Embryonic facial prominence (tissue), 1 donor: Measurements from ENCODE around the gene NFKB2.
A peak's percentile ranks its signal among the peaks of the same experiment; 100 is the strongest.

Experiments used
- DNase-seq: peaks from one replicate; pipeline ENCODE4 v3.0.0-alpha.2; 2016; ENCODE audit errors: extremely low spot score

Gene NFKB2

DNA sequence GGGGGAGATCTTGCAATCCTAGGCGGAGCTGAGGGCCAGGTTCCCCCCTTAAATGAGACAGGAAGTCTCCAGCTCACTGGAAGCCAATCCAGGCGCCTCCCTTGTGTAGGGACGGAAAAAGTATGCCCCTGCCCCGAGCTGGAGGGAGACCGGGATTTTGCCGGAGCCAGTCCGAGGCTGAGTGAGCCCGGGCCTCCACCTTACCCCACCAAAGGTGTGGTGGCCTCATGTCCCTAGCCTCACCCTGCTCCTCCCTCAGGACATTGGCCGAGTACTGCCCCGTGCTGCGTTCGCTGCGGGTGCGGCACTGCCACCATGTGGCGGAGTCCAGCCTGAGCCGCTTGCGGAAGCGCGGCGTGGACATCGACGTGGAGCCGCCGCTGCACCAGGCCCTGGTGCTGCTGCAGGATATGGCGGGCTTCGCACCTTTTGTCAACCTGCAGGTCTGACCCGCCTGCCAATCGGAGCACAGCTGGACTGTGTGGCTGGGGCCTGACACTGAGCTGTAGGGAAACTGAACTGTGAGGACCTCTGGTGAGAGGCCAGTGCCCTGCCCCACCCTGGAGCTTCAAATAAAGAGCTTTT lies 27.1 kb downstream of the NFKB2 start:
- DNase-seq, result no peak

DNA sequence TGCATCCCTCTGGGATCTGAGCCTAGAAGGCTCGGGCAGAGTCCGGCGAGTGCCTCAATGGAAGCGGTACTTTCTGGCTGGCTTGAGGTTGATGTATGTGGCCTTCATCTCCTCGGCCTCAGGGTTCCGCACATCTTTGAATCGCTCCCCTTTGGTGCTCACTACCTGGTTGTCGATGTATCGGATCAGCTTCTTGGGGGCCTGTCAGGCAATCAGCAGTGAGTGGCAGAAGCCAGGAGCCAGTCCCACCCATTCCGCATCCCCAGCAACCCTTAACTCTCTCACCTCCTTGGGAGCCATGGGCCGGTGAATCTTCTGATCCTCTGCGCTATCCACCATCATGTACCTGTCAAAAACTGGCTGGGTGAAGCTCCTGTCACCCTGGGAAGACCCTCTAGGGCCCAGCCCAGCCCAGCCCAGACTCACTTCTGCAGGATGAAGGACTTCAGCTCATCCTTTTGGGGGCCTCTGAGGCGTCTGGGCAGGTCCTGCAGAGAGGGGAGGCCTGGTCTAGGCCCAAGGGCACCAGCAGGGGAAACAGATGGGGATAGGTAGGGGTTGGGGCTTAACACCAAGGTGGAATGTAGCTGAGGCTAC lies 28.0 kb downstream of the NFKB2 start:
- DNase-seq, result no peak

DNA sequence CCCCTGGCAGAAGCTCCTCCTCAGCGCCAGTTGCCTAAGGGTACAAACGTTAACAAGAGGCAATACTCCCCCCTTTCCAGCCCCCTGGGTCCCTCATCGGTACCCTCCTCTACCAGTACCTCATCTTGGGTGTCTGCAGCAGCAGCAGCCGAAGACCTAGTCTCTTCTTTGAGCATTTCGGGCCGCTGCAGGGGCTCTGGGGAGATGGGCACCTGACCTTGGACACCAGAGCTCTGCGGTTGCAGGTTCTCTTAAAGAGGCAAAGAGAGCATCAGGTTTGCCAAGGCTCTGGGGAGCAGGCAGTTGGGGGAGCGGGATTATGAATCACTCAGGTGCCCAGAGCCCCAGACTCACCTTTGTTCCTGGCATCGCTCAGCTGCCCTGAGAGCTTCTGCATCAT lies 28.6 kb downstream of the NFKB2 start:
- no peak for DNase-seq

DNA sequence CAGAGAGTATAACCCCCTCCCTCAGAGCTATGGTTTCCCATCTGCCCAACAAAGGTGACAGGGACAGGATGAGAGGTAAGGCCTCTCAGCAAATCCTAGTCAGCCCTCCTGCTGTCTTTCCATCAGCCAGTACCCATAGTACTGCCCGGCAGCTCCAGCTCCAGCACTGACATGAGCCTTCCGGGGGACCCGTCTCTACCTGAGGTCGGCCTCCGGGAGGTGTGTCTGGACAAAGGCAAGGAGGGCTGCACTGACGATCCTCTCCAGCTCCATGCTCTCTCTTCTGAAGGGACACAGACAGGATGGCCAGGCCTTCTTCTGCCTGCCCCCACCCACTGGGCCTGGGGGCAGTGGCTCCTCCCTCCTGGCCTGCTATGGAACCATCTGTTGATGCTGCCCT lies 29.4 kb downstream of the NFKB2 start:
- DNase-seq, result no peak

DNA sequence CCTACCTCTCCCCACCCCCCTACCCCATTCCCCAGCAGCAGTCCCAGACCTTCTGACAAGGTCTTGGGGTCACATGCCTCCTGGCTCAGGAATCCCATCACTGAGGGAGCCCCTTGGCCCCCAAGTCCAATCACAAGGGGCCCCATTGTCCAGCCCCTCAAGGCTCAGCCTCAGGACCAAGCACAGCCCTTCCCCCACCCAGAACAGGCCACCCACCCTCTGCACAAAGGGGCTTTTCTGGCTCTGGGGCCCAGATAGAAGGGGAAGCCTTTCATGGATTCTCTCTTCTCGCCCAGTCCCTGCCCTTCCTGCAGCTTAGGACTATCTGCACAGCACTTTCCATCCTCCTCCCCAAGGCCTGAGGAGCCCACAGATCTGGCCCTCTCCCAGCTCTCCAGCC lies 29.9 kb downstream of the NFKB2 start:
- DNase-seq, result no peak

DNA sequence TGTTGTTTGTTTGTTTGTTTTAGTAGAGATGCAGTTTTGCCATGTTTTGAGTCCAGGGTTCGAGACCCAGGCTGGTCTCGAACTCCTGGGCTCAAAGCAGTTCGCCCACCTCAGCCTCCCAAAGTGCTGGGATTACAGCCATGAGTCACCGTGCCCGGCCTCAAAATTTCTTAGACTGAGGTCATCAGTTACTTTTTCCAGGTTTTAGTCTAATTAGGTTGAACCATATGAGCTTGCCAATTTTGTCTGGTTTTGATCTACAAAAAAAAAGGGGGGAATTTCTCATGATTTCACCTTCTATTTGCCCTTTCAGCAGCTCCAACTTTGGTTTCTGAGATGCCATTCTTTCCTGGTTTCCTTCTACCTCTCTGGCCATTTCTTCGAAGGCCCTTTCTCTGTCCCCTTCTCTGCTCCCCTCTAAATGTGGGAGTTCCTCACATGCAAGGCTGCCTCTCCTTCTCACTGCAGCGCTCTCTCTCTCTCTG lies 31.3 kb downstream of the NFKB2 start:
- no peak for DNase-seq

DNA sequence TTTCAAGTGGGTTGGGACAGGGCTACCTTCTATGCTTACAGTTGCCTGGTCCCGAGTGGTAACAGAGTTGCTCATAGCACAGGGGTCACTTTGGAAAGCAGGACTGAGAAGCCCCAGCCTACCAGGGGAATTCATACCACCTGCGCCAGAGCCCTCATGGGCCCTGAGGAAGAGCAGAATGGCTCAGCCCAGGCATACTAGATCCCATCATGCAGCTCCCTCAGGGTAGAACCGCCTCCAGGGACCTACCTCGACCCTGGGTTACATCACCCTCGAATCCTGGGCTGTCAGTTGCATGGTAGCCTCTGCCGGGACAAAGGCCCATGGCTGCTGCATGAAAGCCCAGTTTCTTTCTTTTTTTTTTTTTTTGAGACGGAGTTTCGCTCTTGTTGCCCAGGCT lies 34.0 kb downstream of the NFKB2 start:
- DNase-seq, result no peak

DNA sequence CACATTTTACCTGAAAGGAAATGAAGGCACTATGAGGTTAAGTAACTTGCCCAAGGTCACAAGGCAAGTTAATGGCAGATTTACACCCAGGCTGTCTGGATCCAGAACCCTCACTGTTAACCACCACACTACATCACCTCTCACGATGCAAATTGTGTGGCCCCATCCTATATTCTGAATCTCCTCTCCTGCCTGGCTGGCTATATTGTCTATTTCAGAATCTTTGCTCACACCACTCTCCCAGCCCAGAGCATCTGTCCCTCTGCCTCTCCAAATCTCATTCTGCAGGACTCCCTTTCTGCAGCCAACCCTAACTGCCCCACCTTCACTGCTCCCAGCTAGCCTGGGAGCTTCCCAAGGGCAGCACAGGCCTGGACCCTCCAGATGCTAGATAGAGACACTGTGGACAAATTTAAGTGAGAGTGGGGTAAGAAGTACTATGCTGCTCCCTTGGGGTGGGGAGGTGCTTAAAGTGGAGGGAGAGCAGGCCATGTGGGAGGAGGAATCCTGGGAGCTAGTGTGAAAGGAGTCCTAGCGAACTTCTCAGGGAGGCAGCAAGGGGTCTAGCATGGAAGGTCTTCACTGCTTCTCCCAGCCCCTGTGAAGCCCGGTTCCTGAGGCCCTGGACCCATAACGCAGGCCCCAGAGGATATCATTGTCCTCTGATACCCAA lies 36.1 kb downstream of the NFKB2 start:
- no peak for DNase-seq

DNA sequence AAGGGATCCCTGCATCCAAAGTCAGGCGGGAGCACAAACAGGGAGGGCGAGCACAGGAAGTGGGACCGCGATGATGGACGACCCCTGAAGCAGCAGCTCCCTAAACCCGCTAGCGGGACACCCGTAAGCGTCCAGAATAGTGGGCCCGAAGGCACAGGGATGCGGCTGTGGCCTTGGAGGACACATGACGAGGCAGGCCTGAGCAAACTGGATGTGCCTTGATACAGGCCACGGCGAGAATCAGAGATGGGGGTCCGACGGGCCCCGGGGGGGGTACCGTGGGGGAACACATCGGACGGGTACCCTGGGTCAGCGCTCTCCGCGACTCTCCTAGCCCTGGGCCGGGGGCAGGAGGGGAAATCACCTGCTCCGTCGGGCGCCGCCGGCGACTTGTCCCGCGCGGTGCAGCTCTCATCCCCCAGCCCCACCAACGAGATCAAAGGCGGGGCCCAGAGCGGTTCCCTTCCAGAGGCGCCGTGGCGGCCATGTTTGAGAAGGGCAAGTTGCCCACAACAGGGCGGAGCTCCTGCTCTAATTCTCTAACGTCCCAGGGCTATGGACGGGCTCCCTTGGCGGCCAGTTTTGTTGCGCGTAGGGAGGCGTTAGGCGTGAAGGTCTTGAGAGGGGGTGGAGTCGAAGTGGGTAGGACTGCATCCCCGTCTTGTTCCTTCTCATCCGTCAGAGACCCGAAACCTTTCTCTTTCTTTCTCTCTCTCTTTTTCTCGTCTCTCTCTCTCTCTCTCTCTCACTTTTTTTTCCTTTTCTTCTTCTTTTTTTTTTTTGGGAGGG lies 36.9 kb downstream of the NFKB2 start, which contains the start of gene CUEDC2:
CUEDC2 (minus strand) TSS at position 413 of the 789 bp plus-strand sequence. CDS start 7,386 bp downstream, outside the sequence.
- peak; percentile 91 for DNase-seq

DNA sequence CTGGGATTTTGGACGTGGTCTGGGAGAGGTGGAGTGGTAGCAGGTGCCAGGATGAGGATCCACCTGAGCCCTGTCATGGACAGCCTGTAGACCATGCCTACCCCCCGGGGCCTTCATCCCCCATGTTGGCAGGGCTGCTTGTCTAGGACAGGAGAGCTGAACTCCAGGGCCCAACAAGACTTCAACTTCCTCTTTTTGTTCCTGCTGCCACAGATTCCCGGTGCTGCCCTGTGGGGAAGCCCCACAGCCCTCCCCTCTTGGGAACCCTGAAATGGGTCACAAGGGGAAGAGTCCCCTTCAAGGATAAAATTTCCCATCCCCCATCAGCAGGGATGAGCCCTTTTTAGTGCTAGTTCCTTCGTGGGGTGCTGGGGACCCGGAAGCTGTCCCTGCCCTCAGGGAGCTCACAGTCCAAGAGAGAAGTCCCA lies 38.1 kb downstream of the NFKB2 start:
- no peak for DNase-seq

DNA sequence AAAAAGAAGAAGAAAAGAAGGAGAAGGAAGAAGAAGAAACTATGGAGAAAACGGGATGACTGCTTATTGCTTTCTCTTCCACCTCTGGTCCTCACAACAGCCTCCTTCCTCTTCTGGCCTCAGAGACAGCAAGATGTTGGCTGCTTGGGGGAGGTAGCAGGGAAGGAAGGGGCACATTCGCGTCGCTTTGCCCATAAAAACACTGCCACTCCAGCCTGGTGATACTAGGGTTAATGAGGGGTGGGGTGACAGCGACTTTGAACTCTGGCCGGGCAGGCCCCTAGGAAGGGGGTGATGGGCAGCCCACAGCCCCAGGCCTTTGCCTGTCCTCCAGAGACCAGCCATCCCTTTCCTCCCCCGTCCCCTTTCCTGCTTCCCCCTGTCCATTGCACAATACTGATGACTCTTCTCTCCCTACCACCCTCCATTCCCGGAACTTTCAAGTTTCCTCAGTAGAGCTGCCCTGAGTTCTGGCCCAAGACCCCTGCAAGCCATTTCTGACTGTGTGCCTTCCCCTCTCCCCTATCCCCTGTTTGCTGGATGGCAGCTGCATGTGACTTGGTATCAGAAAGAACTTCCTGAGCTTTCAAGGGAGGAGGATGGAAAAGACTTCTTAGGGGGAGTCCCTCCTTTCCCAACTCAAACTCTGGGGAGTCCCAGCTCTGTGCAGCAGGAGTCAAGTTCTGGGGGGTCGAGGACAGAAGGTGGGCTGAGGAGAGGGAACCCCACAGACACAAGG lies 39.1 kb downstream of the NFKB2 start:
- no peak for DNase-seq

DNA sequence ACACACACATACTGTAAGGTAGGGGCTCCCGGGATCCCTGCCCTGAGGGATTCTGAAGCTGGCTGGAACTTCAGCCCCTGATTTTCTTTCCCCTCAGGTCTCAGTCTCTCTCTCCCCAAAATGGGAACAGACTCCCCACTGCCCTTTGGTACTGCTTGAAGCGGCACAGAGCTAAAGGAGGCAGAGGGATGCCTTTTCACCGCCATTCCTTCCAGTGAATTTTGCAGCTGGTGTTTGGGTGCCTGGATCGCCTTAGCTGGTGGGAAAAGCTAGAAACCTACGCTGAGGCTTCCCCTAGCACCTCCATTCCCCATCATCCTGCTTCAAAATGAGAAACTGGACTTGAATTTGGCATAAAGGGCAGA lies 39.6 kb downstream of the NFKB2 start:
- no peak for DNase-seq

DNA sequence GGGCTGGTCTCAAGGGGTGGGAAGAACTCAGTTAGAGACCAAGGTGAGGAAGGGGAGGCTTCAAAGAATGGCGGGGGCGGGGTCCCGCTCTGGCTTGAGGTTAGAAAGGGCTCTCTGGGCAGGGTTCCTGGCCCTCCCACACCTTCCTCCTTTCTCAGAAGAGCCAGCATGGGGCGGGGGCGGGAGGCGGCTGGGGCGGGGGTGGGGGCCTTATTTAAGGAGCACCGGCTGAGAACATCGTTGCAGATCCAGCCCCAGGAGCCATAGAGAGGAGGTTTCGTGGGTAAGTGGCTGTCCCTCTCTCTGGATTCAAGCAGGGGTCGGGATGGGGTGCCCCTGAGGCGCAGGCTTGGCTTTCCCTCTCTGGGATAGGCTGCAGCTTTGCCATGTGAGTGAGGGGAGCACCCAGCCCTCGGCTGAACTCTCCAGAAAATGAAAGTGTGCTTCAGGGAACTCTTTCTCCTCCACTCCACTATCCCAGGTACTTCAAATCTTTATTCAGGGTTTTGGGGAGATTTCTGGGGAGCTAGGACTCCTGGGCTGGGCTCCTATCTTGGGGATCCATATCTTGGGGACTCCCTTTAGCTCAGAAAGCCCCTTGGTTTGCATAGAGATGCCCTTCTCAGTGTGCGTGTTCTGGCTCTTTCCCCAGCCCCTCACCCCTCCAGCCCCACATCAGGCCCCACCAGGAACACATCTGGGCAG lies 40.2 kb downstream of the NFKB2 start:
- no peak for DNase-seq

DNA sequence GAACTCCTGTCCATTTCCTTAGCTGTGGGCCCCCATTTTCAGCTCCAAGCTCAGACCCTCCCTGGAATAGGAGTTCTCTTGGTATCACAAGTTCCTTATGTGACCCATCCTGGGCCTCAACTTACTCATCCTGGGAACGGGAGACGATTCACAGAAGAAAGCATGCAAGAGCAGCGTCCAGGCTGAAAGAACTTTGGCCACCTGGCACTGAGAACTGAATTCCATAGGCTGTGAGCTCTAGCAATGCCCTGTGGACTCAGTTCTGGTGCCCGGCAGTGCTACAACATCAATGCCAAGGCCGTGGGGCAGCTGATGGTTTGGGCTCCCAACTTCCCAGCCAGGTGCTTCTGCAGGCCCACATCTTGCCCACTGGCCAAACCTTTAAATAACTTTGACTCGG lies 40.8 kb downstream of the NFKB2 start:
- no peak for DNase-seq

DNA sequence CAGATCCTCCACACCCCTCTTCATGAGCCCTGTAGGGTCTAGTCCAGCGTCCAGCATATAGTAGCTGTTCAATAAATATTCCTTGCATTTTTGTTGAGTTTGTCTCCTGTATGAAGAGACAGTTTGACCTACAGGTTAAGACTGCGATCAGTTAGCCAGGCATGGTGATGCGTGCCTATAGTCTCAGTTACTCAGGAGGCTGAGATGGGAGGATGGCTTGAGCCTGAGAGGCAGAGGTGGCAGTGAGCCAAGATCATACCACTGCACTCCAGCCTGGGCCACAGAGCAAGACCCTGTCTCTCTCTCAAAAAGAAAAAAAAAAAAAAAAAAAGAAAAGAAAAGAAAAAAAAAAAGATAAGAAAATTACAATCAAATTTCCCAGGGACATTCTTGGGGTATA lies 42.0 kb downstream of the NFKB2 start:
- DNase-seq, result no peak

DNA sequence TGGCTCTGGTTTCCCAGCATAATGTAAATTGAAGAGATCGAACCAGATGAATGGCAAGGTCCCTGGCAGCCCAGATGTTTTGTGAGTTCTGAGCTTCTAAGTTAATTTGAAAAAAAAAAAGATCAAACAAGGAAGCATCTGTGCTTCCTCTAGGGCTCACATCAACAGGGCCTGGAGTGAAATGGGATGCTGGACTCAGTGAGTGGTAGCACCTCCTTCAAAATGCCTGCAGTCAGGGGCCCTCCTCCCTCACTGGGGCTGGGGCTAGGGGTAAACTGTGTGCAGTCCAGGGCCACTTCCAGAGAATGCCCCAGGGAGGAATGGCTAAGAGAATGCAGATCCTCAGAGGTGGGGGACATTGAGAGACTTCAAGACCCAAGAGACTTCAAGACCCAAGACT lies 42.9 kb downstream of the NFKB2 start:
- no peak for DNase-seq

DNA sequence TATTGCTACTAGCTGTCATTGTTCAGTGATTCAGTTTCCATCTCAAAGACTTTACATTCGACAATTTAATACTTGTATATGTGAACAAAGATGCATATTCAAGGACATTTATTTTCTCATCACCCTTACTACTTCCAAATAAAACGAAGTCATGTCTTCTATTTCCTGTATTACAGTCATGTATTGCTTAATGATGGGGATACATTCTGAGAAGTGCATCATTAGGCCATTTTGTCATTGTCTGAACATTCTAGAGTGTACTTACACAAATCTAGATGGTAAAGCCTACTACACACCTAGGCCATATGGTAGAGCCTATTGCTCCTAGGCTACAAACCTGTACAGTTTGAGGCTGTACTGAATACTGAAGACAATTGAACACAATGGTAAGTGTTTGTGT lies 49.3 kb downstream of the NFKB2 start:
- DNase-seq, result no peak

DNA sequence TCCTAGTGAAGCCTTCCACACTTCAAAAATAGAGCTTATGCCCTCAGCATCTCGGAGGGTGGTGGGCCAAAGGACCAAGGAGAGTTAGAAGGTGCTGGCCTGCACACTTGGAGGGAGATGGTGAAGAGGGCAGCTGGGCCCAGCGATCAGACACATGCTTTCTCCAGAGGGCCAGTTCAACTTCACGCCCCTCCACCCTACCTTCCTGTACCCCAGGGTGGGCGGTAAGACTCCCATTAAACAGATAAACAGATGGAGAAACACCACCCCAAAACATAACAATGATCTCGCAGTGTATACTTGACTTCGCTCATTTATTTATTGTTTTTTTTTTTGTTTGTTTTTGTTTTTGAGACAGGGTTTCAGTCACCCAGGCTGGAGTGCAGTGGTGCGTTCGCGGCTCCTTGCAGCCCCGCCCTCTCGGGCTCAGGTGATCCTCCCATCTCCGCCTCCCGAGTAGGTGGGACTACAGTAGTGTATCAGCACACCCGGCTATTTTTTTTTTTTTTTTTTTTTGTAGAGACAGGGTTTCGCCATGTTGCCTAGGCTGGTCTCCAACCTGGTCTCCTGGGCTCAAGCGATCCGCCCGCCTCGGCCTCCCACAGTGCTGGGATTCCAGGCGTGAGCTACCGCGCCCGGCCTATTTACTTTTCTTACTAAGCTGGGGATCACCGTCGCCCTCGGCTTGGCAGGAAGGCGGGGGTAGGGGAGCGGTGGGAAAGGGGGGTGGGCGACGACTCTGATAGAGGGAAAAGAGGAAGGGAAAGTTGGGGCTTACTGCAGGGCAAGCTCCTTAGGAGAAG lies 54.0 kb downstream of the NFKB2 start:
- no peak for DNase-seq

DNA sequence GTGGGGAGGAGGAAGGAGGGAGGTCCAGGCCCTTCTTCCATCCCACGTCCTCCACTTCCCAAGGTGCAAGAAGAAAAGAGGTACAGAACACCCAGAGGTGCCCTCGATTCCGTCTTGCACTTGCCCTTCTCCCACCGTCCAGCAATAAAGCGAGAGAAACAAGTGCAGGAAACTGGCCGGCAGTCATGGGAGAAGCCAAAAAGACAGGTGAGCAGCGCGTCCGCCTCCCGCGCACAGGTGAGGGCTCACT lies 54.5 kb downstream of the NFKB2 start:
- DNase-seq, result no peak

DNA sequence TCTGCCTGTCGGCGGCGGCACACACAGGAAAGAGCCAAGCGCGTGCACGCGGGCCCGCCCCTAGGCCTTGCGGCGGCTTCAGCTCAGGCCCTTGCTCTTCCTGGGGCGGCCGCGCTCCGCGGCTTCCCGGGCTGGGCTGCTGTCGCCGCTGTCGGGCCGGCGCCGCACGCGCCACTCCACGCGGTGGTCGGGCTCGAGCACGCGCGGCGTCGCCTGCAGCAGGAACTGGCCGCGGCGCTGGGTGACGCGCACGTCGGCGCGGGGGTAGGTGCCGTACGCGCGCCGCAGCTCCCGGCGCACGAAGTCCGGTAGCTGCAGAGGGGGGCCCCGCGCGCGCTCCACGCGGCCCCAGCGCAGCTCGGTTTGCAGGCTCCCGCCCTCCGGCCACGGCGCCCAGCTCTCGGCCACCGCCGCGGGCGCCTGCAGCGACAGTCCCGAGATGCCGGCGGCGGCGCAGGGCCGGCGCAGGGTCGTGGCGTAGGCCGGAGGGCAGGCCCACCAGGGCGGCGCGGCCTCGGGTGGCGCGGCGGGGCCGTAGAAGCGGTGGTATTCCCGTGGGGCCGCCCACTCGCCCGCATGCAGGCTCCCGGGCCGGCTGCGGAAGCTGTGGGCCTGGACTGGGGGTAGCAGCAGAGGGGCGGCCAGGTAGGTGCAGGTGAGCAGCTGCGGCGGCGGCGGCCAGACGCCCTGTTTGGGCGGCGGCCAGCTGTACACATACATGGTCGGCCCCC lies 55.0 kb downstream of the NFKB2 start:
- peak; percentile 52 for DNase-seq
